ENCODE results near the gene EIF4E1B. TPM values are rescaled to one million over a fixed set of nuclear protein-coding genes. Genes with fewer than 3 reads are reported as not detected.
A peak's percentile ranks its signal among the peaks of the same experiment; 100 is the strongest.

The EIF4E1B gene
- total and polyA plus RNA-seq, 2 donors (not counting 1 experiment from before 2014, with no cell fraction given), result not detected

DNA sequence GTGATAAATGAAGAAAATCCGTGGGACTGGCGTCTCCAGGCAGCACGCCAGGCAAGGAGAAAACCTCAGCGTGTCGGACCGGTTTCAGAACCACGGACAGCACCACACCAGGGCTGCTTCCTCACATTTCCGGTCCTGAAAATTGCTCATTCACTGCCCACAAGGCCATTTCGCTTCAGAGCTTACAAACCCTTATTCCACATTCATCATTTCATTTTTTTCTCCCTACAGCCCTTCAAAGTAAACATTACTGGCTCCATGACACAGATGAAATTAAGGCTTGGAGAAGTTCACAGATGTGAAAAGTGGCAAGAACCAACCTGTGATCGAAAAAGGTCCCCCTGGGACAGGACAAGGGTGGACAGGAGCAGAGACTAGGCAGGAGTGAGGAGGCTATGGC, 19.0 kb upstream of the EIF4E1B start:
- H3K4me3 Mint-ChIP-seq, result peak overlapping the region; percentile 7
- ATAC-seq (ENCODE audit: low read depth), result no peak

DNA sequence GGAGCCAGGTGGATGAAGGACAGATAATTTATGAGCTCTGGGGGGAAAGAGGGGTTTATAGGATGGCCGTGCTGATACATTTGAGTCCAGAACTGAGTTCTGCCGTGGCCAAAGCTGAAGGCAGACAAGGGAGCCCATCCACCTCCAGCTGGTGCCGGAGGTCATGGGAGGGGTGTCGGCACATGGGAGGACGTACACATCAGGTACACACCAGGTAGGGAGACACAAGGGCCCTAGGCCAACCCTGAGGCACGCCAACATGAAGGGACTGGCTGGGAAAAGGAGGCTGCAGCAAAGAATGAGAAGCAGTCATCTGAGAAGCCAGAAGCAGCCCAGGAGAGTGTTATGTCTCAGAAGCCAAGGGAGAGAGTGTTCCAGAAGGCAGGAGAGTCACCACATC, 18.5 kb upstream of the EIF4E1B start:
- ATAC-seq (ENCODE audit: low read depth), result no peak
- H3K27me3 Mint-ChIP-seq, result peaks cover 43% of the 10 kb centered on the region

More for the DNA sequence above, 19.0 kb upstream of the EIF4E1B start:
- no peaks in the 10 kb centered on the region for H4K20me1 ChIP-seq (ENCODE audit: control insufficient read depth, insufficient read depth, low read length, poor library complexity, severe bottlenecking)
- TF ChIP-seq, protein P1, sequence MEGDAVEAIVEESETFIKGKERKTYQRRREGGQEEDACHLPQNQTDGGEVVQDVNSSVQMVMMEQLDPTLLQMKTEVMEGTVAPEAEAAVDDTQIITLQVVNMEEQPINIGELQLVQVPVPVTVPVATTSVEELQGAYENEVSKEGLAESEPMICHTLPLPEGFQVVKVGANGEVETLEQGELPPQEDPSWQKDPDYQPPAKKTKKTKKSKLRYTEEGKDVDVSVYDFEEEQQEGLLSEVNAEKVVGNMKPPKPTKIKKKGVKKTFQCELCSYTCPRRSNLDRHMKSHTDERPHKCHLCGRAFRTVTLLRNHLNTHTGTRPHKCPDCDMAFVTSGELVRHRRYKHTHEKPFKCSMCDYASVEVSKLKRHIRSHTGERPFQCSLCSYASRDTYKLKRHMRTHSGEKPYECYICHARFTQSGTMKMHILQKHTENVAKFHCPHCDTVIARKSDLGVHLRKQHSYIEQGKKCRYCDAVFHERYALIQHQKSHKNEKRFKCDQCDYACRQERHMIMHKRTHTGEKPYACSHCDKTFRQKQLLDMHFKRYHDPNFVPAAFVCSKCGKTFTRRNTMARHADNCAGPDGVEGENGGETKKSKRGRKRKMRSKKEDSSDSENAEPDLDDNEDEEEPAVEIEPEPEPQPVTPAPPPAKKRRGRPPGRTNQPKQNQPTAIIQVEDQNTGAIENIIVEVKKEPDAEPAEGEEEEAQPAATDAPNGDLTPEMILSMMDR (IDR thresholded peaks at IDR 0.05), result no peak
- ChIA-PET CTCF (interaction anchor here (1.2 kb wide), 1 partner anchor 35 kb away, joined by 3 read pairs; the partner anchor contains the start of gene TSPAN17), POLR2A (no interaction called here)
- Mint-ChIP-seq H3K9me3 (ENCODE audit: insufficient read depth) (no peaks in the 10 kb centered on the region), H3K4me1 (peaks cover 12% of the 10 kb centered on the region), H3K27ac (no peak overlapping the region), H3K27me3 (peaks cover 38% of the 10 kb centered on the region)
- H2AFZ ChIP-seq (ENCODE audit: insufficient read depth, low read depth, low read length, poor library complexity, severe bottlenecking), result no peak overlapping the region
- peak; percentile 59 for DNase-seq
- H3K79me2 ChIP-seq (ENCODE audit: control insufficient read depth, insufficient read depth, low read length), result no peaks in the 10 kb centered on the region
- no peak overlapping the region for H3K27ac ChIP-seq (ENCODE audit: low read length in 2 of 2)
- WGBS (ENCODE audit: insufficient coverage), result 15% methylated on average over 10 of the region's 10 CpGs
- H3K9ac ChIP-seq (ENCODE audit: low read length), result no peak overlapping the region
- H3K9me3 ChIP-seq (ENCODE audit: control extremely low read depth in 1 of 3, control insufficient read depth in 2 of 3, insufficient read depth in 1 of 3, low read length in 2 of 3), result no peaks in the 10 kb centered on the region
- no peak overlapping the region for H3K4me2 ChIP-seq (replicated peaks; ENCODE audit: low read depth, low read length, poor library complexity, severe bottlenecking)
- H3K36me3 ChIP-seq (replicated peaks in 1 of 2; ENCODE audit: control extremely low read depth in 1 of 2, control insufficient read depth in 1 of 2, extremely low read depth in 1 of 2, insufficient read depth in 2 of 2, low read length in 1 of 2), result no peaks in the 10 kb centered on the region
- peaks cover 4 to 9% of the 10 kb centered on the region in 2 donors for H3K4me1 ChIP-seq (ENCODE audit: control insufficient read depth in 2 of 2, insufficient read depth in 2 of 2, low read length in 2 of 2)
- peaks cover 0 to 26% (median 10%) of the 10 kb centered on the region in 4 experiments for H3K27me3 ChIP-seq (replicated peaks in 1 of 4; ENCODE audit: control extremely low read depth in 1 of 4, control insufficient read depth in 3 of 4, insufficient read depth in 4 of 4, low read length in 3 of 4)
- no peak overlapping the region for H3K4me3 ChIP-seq (ENCODE audit: control extremely low read depth in 1 of 5, extremely low read depth in 1 of 5, insufficient read depth in 1 of 5, low read depth in 2 of 5, low read length in 4 of 5)
- intact Hi-C loops (cut with micrococcal nuclease), result loop anchor here (2.0 kb wide), 1 partner anchor 19 kb away; the partner anchor contains the start of genes EIF4E1B and SNCB

More for the DNA sequence above, 18.5 kb upstream of the EIF4E1B start:
- peaks cover 4 to 9% of the 10 kb centered on the region in 2 donors for H3K4me1 ChIP-seq (ENCODE audit: control insufficient read depth in 2 of 2, insufficient read depth in 2 of 2, low read length in 2 of 2)
- no peaks in the 10 kb centered on the region for H3K36me3 ChIP-seq (replicated peaks in 1 of 2; ENCODE audit: control extremely low read depth in 1 of 2, control insufficient read depth in 1 of 2, extremely low read depth in 1 of 2, insufficient read depth in 2 of 2, low read length in 1 of 2)
- intact Hi-C loops (cut with micrococcal nuclease), result no loop called here
- no peaks in the 10 kb centered on the region for H3K79me2 ChIP-seq (ENCODE audit: control insufficient read depth, insufficient read depth, low read length)
- WGBS (ENCODE audit: insufficient coverage), result 91% methylated on average over 6 of the region's 6 CpGs
- POLR2A ChIA-PET, result interaction anchor here (1.1 kb wide), 1 partner anchor 76 kb away, joined by 3 read pairs; no protein-coding TSS in a partner anchor
- H3K27ac Mint-ChIP-seq, result no peak overlapping the region
- no peak for DNase-seq
- no peak overlapping the region for H3K4me3 ChIP-seq (ENCODE audit: control extremely low read depth in 1 of 5, extremely low read depth in 1 of 5, insufficient read depth in 1 of 5, low read depth in 2 of 5, low read length in 4 of 5)
- H3K4me2 ChIP-seq (replicated peaks; ENCODE audit: low read depth, low read length, poor library complexity, severe bottlenecking), result no peak overlapping the region
- TF ChIP-seq EZH2 (IDR thresholded peaks at IDR 0.05; ENCODE audit: borderline replicate concordance, insufficient read depth, low read depth, low read length, poor library complexity, severe bottlenecking), result no peak
- TF ChIP-seq, protein P1 (IDR thresholded peaks at IDR 0.05), result no peak
- H3K4me3 Mint-ChIP-seq, result peak overlapping the region; percentile 7
- H4K20me1 ChIP-seq (ENCODE audit: control insufficient read depth, insufficient read depth, low read length, poor library complexity, severe bottlenecking), result no peaks in the 10 kb centered on the region
- H3K27ac ChIP-seq (ENCODE audit: low read length in 2 of 2), result no peak overlapping the region
- H3K9me3 ChIP-seq (ENCODE audit: control extremely low read depth in 1 of 3, control insufficient read depth in 2 of 3, insufficient read depth in 1 of 3, low read length in 2 of 3), result no peaks in the 10 kb centered on the region
- peaks cover 12% of the 10 kb centered on the region for H3K4me1 Mint-ChIP-seq
- peaks cover 0 to 31% (median 12%) of the 10 kb centered on the region in 4 experiments for H3K27me3 ChIP-seq (replicated peaks in 1 of 4; ENCODE audit: control extremely low read depth in 1 of 4, control insufficient read depth in 3 of 4, insufficient read depth in 4 of 4, low read length in 3 of 4)
- CTCF ChIA-PET, result interaction anchor here (1.2 kb wide), 1 partner anchor 35 kb away, joined by 3 read pairs; the partner anchor contains the start of gene TSPAN17
- no peaks in the 10 kb centered on the region for H3K9me3 Mint-ChIP-seq (ENCODE audit: insufficient read depth)
- H3K9ac ChIP-seq (ENCODE audit: low read length), result no peak overlapping the region
- H2AFZ ChIP-seq (ENCODE audit: insufficient read depth, low read depth, low read length, poor library complexity, severe bottlenecking), result no peak overlapping the region
